T follicular helper cell (primary cell): ENCODE measurements around the gene RECQL5.
A peak's percentile ranks its signal among the peaks of the same experiment; 100 is the strongest.

Experiments used
- DNase-seq: peaks from one replicate; pipeline ENCODE4 v3.0.0-alpha.2; 2020; ENCODE audit warnings: low read depth

The RECQL5 gene

GRCh38 chr17:75633486-75634375 is 33.2 kb downstream of the RECQL5 start:
- DNase-seq, result peak; percentile 34

GRCh38 chr17:75632863-75633485 is 34.0 kb downstream of the RECQL5 start, which contains the start of gene SMIM5:
SMIM5 (plus strand) TSS chr17:75633434; CDS start chr17:75640202, 6,768 bp downstream.
- peak; percentile 73 for DNase-seq

DNA sequence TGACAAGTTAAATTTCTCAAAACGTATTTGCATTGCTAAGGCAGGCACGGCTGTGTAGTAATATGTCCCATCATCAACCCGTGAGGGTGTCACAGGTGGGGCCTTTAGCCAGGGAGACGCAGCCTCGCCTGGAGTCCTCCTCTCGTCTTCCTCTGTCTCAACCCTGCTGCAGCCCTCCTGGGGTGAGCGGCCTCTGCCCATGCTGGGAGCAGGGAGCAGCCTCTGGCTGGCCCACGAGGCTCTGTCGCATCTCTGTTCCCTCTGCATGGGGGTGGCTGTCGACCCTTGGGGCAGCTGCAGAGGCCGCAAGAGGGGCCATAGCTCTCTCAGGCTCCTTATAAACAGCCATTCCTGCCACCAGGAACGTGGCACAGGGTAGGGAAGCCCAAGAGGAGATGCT is 34.5 kb downstream of the RECQL5 start:
- DNase-seq, result no peak

GRCh38 chr17:75631353-75631752 is 35.6 kb downstream of the RECQL5 start:
- DNase-seq, result no peak

GRCh38 chr17:75630071-75630917 is 36.7 kb downstream of the RECQL5 start:
- no peak for DNase-seq

DNA sequence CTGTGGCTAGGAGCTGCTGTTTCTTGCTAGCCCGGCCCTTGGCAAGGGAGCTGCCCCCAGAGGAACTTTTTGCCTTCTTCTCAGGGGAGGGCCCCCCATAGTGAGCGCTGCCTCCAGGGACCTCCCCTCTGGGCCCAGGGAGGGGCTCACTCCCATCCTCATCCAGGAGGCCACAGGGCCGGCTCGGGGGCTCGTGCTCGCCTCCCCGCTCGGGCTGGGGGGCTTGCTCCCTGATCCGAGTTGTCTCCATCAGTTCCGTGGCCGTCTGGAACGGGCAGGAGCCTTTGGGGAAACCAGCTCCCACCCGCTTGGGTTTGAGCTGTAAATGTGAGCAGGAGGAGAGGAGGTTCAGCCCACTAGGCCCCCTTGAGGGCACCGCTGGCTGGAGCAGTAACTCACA is 37.8 kb downstream of the RECQL5 start:
- DNase-seq, result no peak

- no peak for DNase-seq
These were observed 38.5 kb downstream of the RECQL5 start for GRCh38 chr17:75628425-75628824.

- DNase-seq, result no peak
These were observed 39.9 kb downstream of the RECQL5 start for GRCh38 chr17:75627094-75627493.

- DNase-seq, result no peak
These were observed 40.4 kb downstream of the RECQL5 start for GRCh38 chr17:75626496-75627038.

- no peak for DNase-seq
These were observed 41.0 kb downstream of the RECQL5 start for GRCh38 chr17:75625813-75626486.

- no peak for DNase-seq
These were observed 42.1 kb downstream of the RECQL5 start for GRCh38 chr17:75624714-75625345.

DNA sequence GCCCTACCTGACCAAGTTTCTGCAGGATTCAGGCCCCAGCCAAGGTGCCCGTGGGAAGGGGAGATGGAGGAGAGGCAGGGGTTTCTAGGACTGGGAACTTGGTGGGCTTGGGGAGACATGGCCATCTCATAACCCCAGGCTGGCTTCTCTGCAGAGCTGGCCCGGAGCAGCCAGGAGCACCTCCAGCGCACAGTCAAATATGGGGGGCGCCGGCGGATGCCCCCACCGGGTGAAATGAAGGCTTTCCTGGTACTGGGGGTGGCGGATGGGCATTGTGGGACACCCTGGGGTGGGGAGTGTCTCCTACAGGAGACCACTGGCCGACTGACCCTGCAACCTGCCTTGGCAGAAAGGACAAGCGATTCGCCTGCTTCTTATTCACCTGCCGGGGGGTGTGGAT is 42.9 kb downstream of the RECQL5 start:
- DNase-seq, result no peak

DNA sequence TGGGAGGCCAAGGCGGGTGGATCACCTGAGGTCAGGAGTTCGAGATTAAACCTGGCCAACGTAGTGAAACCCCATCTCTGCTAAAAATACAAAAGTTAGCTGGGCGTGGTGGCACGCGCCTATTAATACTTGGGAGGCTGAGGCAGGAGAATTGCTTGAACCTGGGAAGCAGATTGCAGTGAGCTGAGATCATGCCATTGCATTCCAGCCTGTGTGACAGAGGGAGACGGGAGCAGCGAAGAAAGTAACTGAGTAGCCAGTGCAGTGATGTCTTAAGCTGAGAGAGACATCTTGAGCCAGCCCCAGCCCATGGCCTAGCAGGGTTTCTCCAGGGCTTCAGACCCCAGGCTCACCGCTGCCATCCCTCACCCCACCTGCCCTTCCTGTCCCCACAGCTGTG is 43.6 kb downstream of the RECQL5 start:
- DNase-seq, result no peak

GRCh38 chr17:75622771-75623273 is 44.1 kb downstream of the RECQL5 start:
- no peak for DNase-seq

DNA sequence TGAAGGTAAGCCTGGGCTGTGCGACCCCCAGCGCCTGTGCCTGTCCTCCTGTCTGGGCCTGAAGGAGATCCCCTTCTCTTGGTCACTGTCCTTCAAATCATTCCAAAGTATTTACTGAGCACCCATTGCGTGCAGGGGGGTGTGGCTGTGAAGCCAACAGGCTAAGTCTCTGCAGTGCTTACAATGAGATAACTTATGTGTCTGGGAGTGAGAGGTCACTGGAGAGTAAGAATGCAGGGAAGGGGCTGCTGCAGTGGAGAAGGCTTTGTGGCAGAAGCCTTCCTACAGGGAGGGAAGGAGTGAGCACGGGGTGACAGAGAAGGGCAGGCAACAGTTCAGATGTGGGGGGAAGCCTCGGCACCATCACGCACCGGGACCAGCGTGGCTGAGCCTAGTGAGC is 44.9 kb downstream of the RECQL5 start:
- no peak for DNase-seq

DNA sequence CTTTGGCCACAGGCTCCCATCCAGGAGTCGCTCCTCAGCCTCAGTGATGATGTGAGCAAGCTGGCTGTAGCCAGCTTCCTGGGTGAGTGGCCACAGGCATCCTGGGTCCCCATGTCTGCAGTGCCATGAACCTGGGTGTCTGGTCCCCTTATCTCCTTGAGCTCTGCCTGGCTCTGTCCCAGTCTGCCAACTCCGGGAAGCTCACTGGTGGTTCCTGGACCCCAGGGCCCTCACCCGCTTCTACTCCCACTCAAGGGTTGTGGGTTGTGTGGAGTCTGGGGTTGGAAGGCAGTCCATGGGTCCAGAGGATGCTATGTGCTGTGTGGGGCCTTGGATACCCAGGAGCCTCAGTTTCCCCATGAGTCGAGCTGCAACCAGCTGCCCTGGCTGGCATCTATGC is 45.5 kb downstream of the RECQL5 start:
- DNase-seq, result no peak

DNA sequence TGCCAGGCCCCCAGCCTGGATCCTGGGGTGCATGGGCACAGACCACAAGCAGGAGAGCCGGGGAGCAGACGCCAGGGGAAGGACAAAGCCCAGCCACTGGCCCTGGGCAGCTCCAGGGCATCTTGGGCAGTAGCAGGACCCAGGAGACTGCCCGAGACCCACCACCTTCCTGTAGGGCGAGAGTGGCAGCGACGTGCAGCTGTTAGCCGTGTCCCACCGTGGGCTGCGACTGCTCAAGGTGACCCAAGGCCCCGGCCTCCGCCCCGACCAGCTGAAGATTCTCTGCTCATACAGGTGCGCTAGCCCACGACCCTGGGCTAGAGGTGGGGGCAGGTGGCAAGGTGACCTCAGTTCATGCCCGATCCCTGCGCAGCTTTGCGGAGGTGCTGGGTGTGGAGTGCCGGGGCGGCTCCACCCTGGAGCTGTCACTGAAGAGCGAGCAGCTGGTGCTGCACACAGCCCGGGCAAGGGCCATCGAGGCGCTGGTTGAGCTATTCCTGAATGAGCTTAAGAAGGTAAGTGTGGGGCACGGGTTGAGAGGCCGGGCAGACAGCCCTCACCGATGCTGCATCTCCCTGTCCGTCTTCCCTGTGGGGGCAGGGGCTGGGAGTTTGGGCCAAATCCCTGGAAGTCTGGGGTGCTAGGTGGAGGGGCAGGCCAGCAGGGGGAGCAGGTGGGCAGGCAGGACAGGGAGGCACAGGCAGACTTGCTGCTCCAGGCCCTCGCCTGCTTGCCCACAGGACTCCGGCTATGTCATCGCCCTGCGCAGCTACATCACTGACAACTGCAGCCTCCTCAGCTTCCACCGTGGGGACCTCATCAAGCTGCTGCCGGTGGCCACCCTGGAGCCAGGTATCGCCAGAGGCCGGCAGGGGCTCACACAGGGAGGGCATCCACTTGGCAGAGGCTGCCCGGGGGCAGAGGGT is 47.2 kb downstream of the RECQL5 start:
- no peak for DNase-seq

- DNase-seq, result no peak
These were observed 49.3 kb downstream of the RECQL5 start for GRCh38 chr17:75617675-75618074.

- no peak for DNase-seq
These were observed 49.7 kb downstream of the RECQL5 start for GRCh38 chr17:75617218-75617617.
